ENCODE results near the gene CDH13. TPM values are rescaled to one million over a fixed set of nuclear protein-coding genes. Genes with fewer than 3 reads are reported as not detected.

Gene CDH13
- total and polyA plus RNA-seq, 9 donors = 1.9 to 34.2 (median 4.8) TPM

GRCh38 chr16:82993926-82994325, 367.2 kb downstream of the CDH13 start:
- no peak for DNase-seq
- no peak for TF ChIP-seq CTCF (IDR thresholded peaks at IDR 0.05)
- TF ChIP-seq EP300 (IDR thresholded peaks at IDR 0.05) = no peak
- no peak for TF ChIP-seq POLR2A (IDR thresholded peaks at IDR 0.05)
- Histone ChIP-seq H3K4me3 (no peak overlapping the region), H3K27me3 (no peaks in the 10 kb centered on the region), H3K27ac (no peak overlapping the region), H3K4me1 (ENCODE audit: insufficient read depth) (no peaks in the 10 kb centered on the region), H3K36me3 (no peaks in the 10 kb centered on the region), H3K9me3 (no peaks in the 10 kb centered on the region)
- intact Hi-C loops (cut with DNase I) = no loop called here
- WGBS, 3 donors = 65 to 69% (median 68%) methylated on average over 4 of the region's 4 CpGs

GRCh38 chr16:82995286-82995923, 368.6 kb downstream of the CDH13 start:
- no peak for DNase-seq
- Histone ChIP-seq H3K9me3 (no peaks in the 10 kb centered on the region), H3K27me3 (no peaks in the 10 kb centered on the region), H3K4me3 (no peak overlapping the region), H3K27ac (no peak overlapping the region), H3K36me3 (no peaks in the 10 kb centered on the region), H3K4me1 (ENCODE audit: insufficient read depth) (no peaks in the 10 kb centered on the region)
- WGBS, 3 donors = 80 to 83% (median 80%) methylated on average over 9 of the region's 9 CpGs
- TF ChIP-seq POLR2A (IDR thresholded peaks at IDR 0.05) = no peak
- TF ChIP-seq CTCF (IDR thresholded peaks at IDR 0.05) = no peak
- TF ChIP-seq EP300 (IDR thresholded peaks at IDR 0.05) = no peak
- intact Hi-C loops (cut with DNase I) = no loop called here

- DNase-seq = no peak
- Histone ChIP-seq H3K9me3 (no peaks in the 10 kb centered on the region), H3K36me3 (no peaks in the 10 kb centered on the region), H3K4me1 (ENCODE audit: insufficient read depth) (no peaks in the 10 kb centered on the region), H3K4me3 (no peak overlapping the region), H3K27ac (no peak overlapping the region), H3K27me3 (no peaks in the 10 kb centered on the region)
- intact Hi-C loops (cut with DNase I) = loop anchor here in 1 of 4 donors (2.0 kb wide), 1 partner anchor 685 kb away; no protein-coding TSS in a partner anchor
- 36 to 64% (median 54%) methylated on average over 5 of the region's 5 CpGs for WGBS, 3 donors
- TF ChIP-seq CTCF (IDR thresholded peaks at IDR 0.05) (no peak), EP300 (IDR thresholded peaks at IDR 0.05) (no peak), POLR2A (IDR thresholded peaks at IDR 0.05) (no peak)
Observed at GRCh38 chr16:82995924-82996441, 369.2 kb downstream of the CDH13 start.

GRCh38 chr16:82996814-82997213, 370.0 kb downstream of the CDH13 start:
- Histone ChIP-seq H3K4me3 (no peak overlapping the region), H3K36me3 (no peaks in the 10 kb centered on the region), H3K4me1 (ENCODE audit: insufficient read depth) (no peaks in the 10 kb centered on the region), H3K27ac (no peak overlapping the region), H3K9me3 (no peaks in the 10 kb centered on the region), H3K27me3 (no peaks in the 10 kb centered on the region)
- DNase-seq = no peak
- WGBS, 3 donors = 85 to 97% (median 87%) methylated on average over 4 of the region's 4 CpGs
- TF ChIP-seq CTCF (IDR thresholded peaks at IDR 0.05) = no peak
- no peak for TF ChIP-seq POLR2A (IDR thresholded peaks at IDR 0.05)
- TF ChIP-seq EP300 (IDR thresholded peaks at IDR 0.05) = no peak
- intact Hi-C loops (cut with DNase I) = loop anchor here in 1 of 4 donors (2.0 kb wide), 1 partner anchor 684 kb away; no protein-coding TSS in a partner anchor
